ENCODE results near the gene ADI1.

Gene ADI1

GRCh38 chr2:3489764-3490115, 29.6 kb downstream of the ADI1 start:
- no peaks in the 10 kb centered on the region for H3K36me3 ChIP-seq (ENCODE audit: insufficient read depth, low read length)
- H3K9ac ChIP-seq (ENCODE audit: low read length), result no peak overlapping the region; the same call in 1 of the 2 replicates
- no peaks in the 10 kb centered on the region for H3K27me3 ChIP-seq (ENCODE audit: insufficient read depth, low read length)
- no peaks in the 10 kb centered on the region for H3K79me2 ChIP-seq (ENCODE audit: insufficient read depth, low read length)
- H3K9me3 ChIP-seq (ENCODE audit: low read length), result no peaks in the 10 kb centered on the region
- no peak overlapping the region for H3K4me3 ChIP-seq (ENCODE audit: low read depth, low read length, poor library complexity, severe bottlenecking)
- no peaks in the 10 kb centered on the region for H3K9me2 ChIP-seq (ENCODE audit: low read depth, low read length)
- no peaks in the 10 kb centered on the region for H3F3A ChIP-seq (ENCODE audit: insufficient read depth, low read length)
- H3K4me1 ChIP-seq (ENCODE audit: insufficient read depth, low read length, severe bottlenecking), result peaks cover 48% of the 10 kb centered on the region
- TF ChIP-seq, protein P1, sequence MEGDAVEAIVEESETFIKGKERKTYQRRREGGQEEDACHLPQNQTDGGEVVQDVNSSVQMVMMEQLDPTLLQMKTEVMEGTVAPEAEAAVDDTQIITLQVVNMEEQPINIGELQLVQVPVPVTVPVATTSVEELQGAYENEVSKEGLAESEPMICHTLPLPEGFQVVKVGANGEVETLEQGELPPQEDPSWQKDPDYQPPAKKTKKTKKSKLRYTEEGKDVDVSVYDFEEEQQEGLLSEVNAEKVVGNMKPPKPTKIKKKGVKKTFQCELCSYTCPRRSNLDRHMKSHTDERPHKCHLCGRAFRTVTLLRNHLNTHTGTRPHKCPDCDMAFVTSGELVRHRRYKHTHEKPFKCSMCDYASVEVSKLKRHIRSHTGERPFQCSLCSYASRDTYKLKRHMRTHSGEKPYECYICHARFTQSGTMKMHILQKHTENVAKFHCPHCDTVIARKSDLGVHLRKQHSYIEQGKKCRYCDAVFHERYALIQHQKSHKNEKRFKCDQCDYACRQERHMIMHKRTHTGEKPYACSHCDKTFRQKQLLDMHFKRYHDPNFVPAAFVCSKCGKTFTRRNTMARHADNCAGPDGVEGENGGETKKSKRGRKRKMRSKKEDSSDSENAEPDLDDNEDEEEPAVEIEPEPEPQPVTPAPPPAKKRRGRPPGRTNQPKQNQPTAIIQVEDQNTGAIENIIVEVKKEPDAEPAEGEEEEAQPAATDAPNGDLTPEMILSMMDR (IDR thresholded peaks at IDR 0.05; ENCODE audit: low read length), result no peak
- TF ChIP-seq EZH2 (IDR thresholded peaks at IDR 0.05; ENCODE audit: borderline replicate concordance, low read length), result no peak
- H4K20me1 ChIP-seq (ENCODE audit: insufficient read depth, low read length), result no peaks in the 10 kb centered on the region
- H3K4me2 ChIP-seq (ENCODE audit: low read length), result peak overlapping the region; percentile 40; the same call in 1 of the 2 replicates
- peak overlapping the region; percentile 86 for H3K27ac ChIP-seq (ENCODE audit: low read depth, low read length, poor library complexity, severe bottlenecking)
- no peak overlapping the region for H2AFZ ChIP-seq (ENCODE audit: low read length)

- no peaks in the 10 kb centered on the region for H3K36me3 ChIP-seq (ENCODE audit: insufficient read depth, low read length)
Measured at GRCh38 chr2:3488855-3489763, 30.2 kb downstream of the ADI1 start.

DNA sequence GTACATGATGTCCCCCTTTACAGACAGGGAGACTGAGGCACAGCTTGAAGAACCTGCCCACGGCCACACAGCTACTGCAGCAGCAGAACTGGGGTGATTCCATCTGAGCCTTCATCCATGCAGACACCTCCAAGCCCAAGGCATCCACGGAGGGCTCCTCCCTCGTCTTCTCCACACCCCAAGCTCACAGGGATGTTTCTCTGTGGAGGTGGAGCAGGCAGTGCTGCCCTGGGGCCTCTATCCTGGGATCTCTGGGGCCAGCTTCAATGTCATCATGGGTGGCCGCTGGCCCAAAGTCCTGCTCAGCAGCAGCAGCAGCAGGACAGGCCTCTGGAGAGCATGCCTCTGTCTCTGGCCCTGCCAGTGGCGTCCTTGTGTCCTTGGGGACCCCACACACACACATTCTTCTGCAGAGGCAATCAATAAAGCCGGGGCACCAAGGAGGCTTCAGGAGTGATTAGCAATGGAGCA, 31.2 kb downstream of the ADI1 start:
- H3K9me3 ChIP-seq (ENCODE audit: low read length), result no peaks in the 10 kb centered on the region
- TF ChIP-seq, protein P1 (IDR thresholded peaks at IDR 0.05; ENCODE audit: low read length), result no peak
- no peak for TF ChIP-seq EZH2 (IDR thresholded peaks at IDR 0.05; ENCODE audit: borderline replicate concordance, low read length)

More at GRCh38 chr2:3488855-3489763, 30.2 kb downstream of the ADI1 start:
- Histone ChIP-seq H3K4me1 (ENCODE audit: insufficient read depth, low read length, severe bottlenecking) (peaks cover 48% of the 10 kb centered on the region), H3K27ac (ENCODE audit: low read depth, low read length, poor library complexity, severe bottlenecking) (peak overlapping the region; percentile 86), H3K4me3 (ENCODE audit: low read depth, low read length, poor library complexity, severe bottlenecking) (peak overlapping the region; percentile 36), H4K20me1 (ENCODE audit: insufficient read depth, low read length) (no peaks in the 10 kb centered on the region), H3K9ac (ENCODE audit: low read length) (peak overlapping the region; percentile 62; the same call in 1 of the 2 replicates), H3K4me2 (ENCODE audit: low read length) (peak overlapping the region; percentile 40), H3K79me2 (ENCODE audit: insufficient read depth, low read length) (no peaks in the 10 kb centered on the region), H3F3A (ENCODE audit: insufficient read depth, low read length) (no peaks in the 10 kb centered on the region), H3K27me3 (ENCODE audit: insufficient read depth, low read length) (no peaks in the 10 kb centered on the region), H3K9me3 (ENCODE audit: low read length) (no peaks in the 10 kb centered on the region), H3K9me2 (ENCODE audit: low read depth, low read length) (no peaks in the 10 kb centered on the region), H2AFZ (ENCODE audit: low read length) (no peak overlapping the region)
- TF ChIP-seq, protein P1 (IDR thresholded peaks at IDR 0.05; ENCODE audit: low read length), result no peak
- TF ChIP-seq EZH2 (IDR thresholded peaks at IDR 0.05; ENCODE audit: borderline replicate concordance, low read length), result no peak

More for the DNA sequence above, 31.2 kb downstream of the ADI1 start:
- Histone ChIP-seq H3K27ac (ENCODE audit: low read depth, low read length, poor library complexity, severe bottlenecking) (peak overlapping the region; percentile 86), H3K79me2 (ENCODE audit: insufficient read depth, low read length) (no peaks in the 10 kb centered on the region), H3K4me2 (ENCODE audit: low read length) (no peak overlapping the region; the same call in 1 of the 2 replicates), H3K4me1 (ENCODE audit: insufficient read depth, low read length, severe bottlenecking) (peaks cover 48% of the 10 kb centered on the region), H3K27me3 (ENCODE audit: insufficient read depth, low read length) (no peaks in the 10 kb centered on the region), H3F3A (ENCODE audit: insufficient read depth, low read length) (no peaks in the 10 kb centered on the region), H2AFZ (ENCODE audit: low read length) (no peak overlapping the region), H3K9ac (ENCODE audit: low read length) (peak overlapping the region; percentile 22; the same call in 1 of the 2 replicates), H3K9me2 (ENCODE audit: low read depth, low read length) (no peaks in the 10 kb centered on the region), H3K4me3 (ENCODE audit: low read depth, low read length, poor library complexity, severe bottlenecking) (no peak overlapping the region), H3K36me3 (ENCODE audit: insufficient read depth, low read length) (no peaks in the 10 kb centered on the region), H4K20me1 (ENCODE audit: insufficient read depth, low read length) (no peaks in the 10 kb centered on the region)
